Measurements from ENCODE around the gene PLCH1. TPM values are rescaled to one million over a fixed set of nuclear protein-coding genes. Genes with fewer than 3 reads are reported as not detected.

PLCH1 gene
- total and polyA plus RNA-seq, 10 of the 15 experiments (the other 5 are each of a cell fraction or from before 2014, with no cell fraction given) = 0.03 to 0.22 (median 0.04) TPM; not detected in 5

DNA sequence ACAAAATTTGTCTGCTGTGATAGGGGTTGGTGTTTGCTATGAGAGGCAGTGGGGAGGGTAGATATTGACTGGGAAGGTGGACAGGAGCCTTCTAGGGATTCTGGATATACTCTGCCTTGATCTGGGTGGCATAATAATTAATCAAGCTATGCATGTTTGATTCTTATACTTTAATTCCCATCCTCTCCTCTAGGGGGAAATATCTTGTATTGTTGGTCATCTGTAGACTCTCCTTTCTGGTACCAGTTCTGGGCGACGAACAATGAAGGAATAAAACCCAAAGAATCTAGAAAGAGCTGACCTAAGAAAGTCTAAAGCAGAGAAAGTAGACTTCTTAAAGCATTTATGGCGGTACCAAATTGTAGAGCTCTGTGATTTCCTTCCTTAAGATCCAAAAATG is 253.2 kb downstream of the PLCH1 start (continued):
- TF ChIP-seq, protein P1, sequence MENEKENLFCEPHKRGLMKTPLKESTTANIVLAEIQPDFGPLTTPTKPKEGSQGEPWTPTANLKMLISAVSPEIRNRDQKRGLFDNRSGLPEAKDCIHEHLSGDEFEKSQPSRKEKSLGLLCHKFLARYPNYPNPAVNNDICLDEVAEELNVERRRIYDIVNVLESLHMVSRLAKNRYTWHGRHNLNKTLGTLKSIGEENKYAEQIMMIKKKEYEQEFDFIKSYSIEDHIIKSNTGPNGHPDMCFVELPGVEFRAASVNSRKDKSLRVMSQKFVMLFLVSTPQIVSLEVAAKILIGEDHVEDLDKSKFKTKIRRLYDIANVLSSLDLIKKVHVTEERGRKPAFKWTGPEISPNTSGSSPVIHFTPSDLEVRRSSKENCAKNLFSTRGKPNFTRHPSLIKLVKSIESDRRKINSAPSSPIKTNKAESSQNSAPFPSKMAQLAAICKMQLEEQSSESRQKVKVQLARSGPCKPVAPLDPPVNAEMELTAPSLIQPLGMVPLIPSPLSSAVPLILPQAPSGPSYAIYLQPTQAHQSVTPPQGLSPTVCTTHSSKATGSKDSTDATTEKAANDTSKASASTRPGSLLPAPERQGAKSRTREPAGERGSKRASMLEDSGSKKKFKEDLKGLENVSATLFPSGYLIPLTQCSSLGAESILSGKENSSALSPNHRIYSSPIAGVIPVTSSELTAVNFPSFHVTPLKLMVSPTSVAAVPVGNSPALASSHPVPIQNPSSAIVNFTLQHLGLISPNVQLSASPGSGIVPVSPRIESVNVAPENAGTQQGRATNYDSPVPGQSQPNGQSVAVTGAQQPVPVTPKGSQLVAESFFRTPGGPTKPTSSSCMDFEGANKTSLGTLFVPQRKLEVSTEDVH (IDR thresholded peaks at IDR 0.05; ENCODE audit: low read depth, partially characterized antibody) = no peak
- TF ChIP-seq BHLHE40 (IDR thresholded peaks at IDR 0.05; ENCODE audit: borderline replicate concordance in 1 of 2, low read depth in 2 of 2, low read length in 1 of 2) = no peak

DNA sequence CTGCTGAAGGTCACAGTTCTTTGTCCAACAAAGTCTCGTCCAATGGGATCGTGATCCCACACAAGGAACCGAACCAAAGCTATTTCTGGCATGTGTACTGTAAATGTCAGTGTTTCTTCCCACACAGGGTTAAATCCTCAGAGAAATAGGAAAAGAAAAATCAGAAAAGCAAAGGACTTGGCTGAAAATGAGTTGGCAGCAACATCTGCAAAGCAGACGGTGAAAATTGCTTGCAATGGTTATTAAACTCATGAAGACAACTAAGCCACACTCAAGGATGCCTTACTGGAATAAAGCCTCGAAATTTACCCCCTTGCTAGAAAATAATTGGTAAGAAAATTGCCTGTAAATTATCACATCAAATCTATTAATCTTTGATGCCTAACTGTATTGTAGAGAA is 256.2 kb downstream of the PLCH1 start:
- Histone ChIP-seq H3K27me3 (replicated peaks in 1 of 2; ENCODE audit: control insufficient read depth in 2 of 2, insufficient read depth in 2 of 2, low read length in 1 of 2) (no peaks in the 10 kb centered on the region; a peak in 1 of 4 replicates), H3K79me2 (ENCODE audit: control insufficient read depth, insufficient read depth, low read length) (no peaks in the 10 kb centered on the region), H3K9me3 (replicated peaks; ENCODE audit: control insufficient read depth, insufficient read depth, low read length) (no peaks in the 10 kb centered on the region), H3K4me2 (ENCODE audit: control insufficient read depth, insufficient read depth) (no peak overlapping the region), H4K20me1 (ENCODE audit: control insufficient read depth, insufficient read depth) (no peaks in the 10 kb centered on the region), H3K27ac (ENCODE audit: control insufficient read depth, insufficient read depth) (no peak overlapping the region), H2AFZ (ENCODE audit: control insufficient read depth, low read depth, low read length) (no peak overlapping the region), H3K4me3 (no peak overlapping the region), H3K9ac (ENCODE audit: control insufficient read depth, insufficient read depth, low read length) (no peak overlapping the region), H3K36me3 (ENCODE audit: control insufficient read depth in 2 of 2, insufficient read depth in 2 of 2, low read length in 1 of 2) (no peaks in the 10 kb centered on the region), H3K4me1 (ENCODE audit: control insufficient read depth, insufficient read depth, low read length) (no peaks in the 10 kb centered on the region)
- ChIA-PET SMC1A (ENCODE audit: uncharacterized antibody, unreplicated experiment) (no interaction called here), CTCF (no interaction called here), POLR2A (no interaction called here), RAD21 (ENCODE audit: unreplicated experiment) (no interaction called here)
- DNase-seq (ENCODE audit: low read depth, low spot score) (no peak), FAIRE-seq (no peak), ATAC-seq (no peak)
- intact Hi-C loops (cut with micrococcal nuclease; ENCODE audit: unreplicated experiment) = no loop called here
- WGBS (ENCODE audit: insufficient coverage, insufficient replicate concordance, low lambda C conversion rate, missing lambda C conversion rate) = 13% methylated on average over 5 of the region's 5 CpGs
- in situ Hi-C loops (cut with MboI) = no loop called here
- TF ChIP-seq SREBF1 (IDR thresholded peaks at IDR 0.05; ENCODE audit: low read length) = no peak
- no peak for TF ChIP-seq ZNF217 (IDR thresholded peaks at IDR 0.05)
- no peak for TF ChIP-seq EP300 (IDR thresholded peaks at IDR 0.05; ENCODE audit: borderline replicate concordance in 1 of 2, control insufficient read depth in 1 of 2, low read depth in 2 of 2, low read length in 2 of 2)
- no peak for TF ChIP-seq BACH1 (IDR thresholded peaks at IDR 0.05; ENCODE audit: borderline replicate concordance)
- TF ChIP-seq SUPT20H (IDR thresholded peaks at IDR 0.05; ENCODE audit: borderline replicate concordance, control insufficient read depth, low read depth, low read length) = no peak
- no TSS peak for BruUV-seq (replicated peaks)
